PFSK-1 (cell line): ENCODE measurements around the gene TRIM5.

ENCODE experiments used
- POLR2AphosphoS5 ChIP-seq: IDR thresholded peaks from 2 replicates; pipeline ENCODE4 v1.6.1; 2012; ENCODE audit warnings: low read depth, mild to moderate bottlenecking, control low read depth, low read length, moderate library complexity
- TF ChIP-seq, protein P1 (sequence below), 2 experiments: IDR thresholded peaks; 2 replicates each; pipeline versions ENCODE4 v1.6.1 to v1.8.0; 2011 to 2012; ENCODE audit warnings: low read depth in 2 of 2, low read length in 2 of 2, control low read depth in 1 of 2, inconsistent platforms in 1 of 2, mild to moderate bottlenecking in 1 of 2, moderate library complexity in 1 of 2; ENCODE audit not compliant: insufficient read depth in 1 of 2

DNA sequence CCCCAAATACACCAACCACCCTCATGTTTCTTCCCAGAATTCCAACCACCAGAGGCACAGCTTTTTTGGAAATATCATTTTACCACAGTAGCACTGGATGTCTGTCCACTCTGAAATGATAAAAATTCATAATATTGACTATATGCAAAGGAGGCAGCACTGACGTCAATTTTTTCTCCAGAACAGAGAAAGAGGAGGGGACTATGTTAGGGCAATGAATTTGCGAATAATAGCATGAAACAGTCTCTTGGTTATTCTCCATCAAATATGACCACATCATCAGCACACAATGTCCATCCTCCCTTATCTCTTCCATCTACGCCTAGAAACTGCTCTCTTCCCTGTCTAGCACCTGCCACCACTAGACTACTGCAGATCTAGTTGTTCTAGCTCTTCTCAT lies 38.7 kb downstream of the TRIM5 start:
- TF ChIP-seq POLR2AphosphoS5 = no peak
- TF ChIP-seq, protein P1, sequence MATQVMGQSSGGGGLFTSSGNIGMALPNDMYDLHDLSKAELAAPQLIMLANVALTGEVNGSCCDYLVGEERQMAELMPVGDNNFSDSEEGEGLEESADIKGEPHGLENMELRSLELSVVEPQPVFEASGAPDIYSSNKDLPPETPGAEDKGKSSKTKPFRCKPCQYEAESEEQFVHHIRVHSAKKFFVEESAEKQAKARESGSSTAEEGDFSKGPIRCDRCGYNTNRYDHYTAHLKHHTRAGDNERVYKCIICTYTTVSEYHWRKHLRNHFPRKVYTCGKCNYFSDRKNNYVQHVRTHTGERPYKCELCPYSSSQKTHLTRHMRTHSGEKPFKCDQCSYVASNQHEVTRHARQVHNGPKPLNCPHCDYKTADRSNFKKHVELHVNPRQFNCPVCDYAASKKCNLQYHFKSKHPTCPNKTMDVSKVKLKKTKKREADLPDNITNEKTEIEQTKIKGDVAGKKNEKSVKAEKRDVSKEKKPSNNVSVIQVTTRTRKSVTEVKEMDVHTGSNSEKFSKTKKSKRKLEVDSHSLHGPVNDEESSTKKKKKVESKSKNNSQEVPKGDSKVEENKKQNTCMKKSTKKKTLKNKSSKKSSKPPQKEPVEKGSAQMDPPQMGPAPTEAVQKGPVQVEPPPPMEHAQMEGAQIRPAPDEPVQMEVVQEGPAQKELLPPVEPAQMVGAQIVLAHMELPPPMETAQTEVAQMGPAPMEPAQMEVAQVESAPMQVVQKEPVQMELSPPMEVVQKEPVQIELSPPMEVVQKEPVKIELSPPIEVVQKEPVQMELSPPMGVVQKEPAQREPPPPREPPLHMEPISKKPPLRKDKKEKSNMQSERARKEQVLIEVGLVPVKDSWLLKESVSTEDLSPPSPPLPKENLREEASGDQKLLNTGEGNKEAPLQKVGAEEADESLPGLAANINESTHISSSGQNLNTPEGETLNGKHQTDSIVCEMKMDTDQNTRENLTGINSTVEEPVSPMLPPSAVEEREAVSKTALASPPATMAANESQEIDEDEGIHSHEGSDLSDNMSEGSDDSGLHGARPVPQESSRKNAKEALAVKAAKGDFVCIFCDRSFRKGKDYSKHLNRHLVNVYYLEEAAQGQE (IDR thresholded peaks at IDR 0.05; ENCODE audit: insufficient read depth in 1 of 2, low read depth in 2 of 2, low read length in 2 of 2) = no peak
